ENCODE measurements around the gene DHX34. TPM values are rescaled to one million over a fixed set of nuclear protein-coding genes. Genes with fewer than 3 reads are reported as not detected.
"Not testable (repeated sequence)": the region's sequence is repeated elsewhere in the genome, so short reads cannot be mapped to it uniquely, and the experiment has no call there.

Gene DHX34
- total and polyA plus RNA-seq, 2 experiments from 2014 or later = 10.7 to 17.6 TPM

GRCh38 chr19:47331490-47331889 is 17.6 kb upstream of the DHX34 start:
- Histone ChIP-seq H3K4me3 (no peak overlapping the region), H3K79me2 (no peaks in the 10 kb centered on the region), H3K9me3 (ENCODE audit: low read depth) (no peaks in the 10 kb centered on the region), H3K36me3 (replicated peaks; ENCODE audit: insufficient read depth, low read depth) (no peaks in the 10 kb centered on the region), H3K9me2 (replicated peaks; ENCODE audit: insufficient read depth) (no peaks in the 10 kb centered on the region), H3K4me2 (no peak overlapping the region), H3K27ac (no peak overlapping the region), H4K20me1 (ENCODE audit: insufficient read depth, poor library complexity, severe bottlenecking) (no peaks in the 10 kb centered on the region), H2AFZ (no peak overlapping the region), H3K27me3 (no peaks in the 10 kb centered on the region), H3K4me1 (ENCODE audit: insufficient read depth) (no peaks in the 10 kb centered on the region)
- no peak for TF ChIP-seq CTCF (IDR thresholded peaks at IDR 0.05; ENCODE audit: poor library complexity)
- TF ChIP-seq EZH2phosphoT487 (IDR thresholded peaks at IDR 0.05; ENCODE audit: low read depth, severe bottlenecking, unreplicated experiment) = no peak
- TF ChIP-seq EZH2 (IDR thresholded peaks at IDR 0.05; ENCODE audit: borderline replicate concordance) = no peak
- DNase-seq (ENCODE audit: low spot score) = no peak
- WGBS (ENCODE audit: low lambda C conversion rate, missing lambda C conversion rate) = 93% methylated on average over 6 of the region's 6 CpGs

- no peak for TF ChIP-seq CTCF (IDR thresholded peaks at IDR 0.05; ENCODE audit: poor library complexity)
- TF ChIP-seq EZH2 (IDR thresholded peaks at IDR 0.05; ENCODE audit: borderline replicate concordance) = no peak
- no peak for TF ChIP-seq EZH2phosphoT487 (IDR thresholded peaks at IDR 0.05; ENCODE audit: low read depth, severe bottlenecking, unreplicated experiment)
- Histone ChIP-seq H3K4me3 (no peak within 1 kb of the TSS), H3K4me1 (ENCODE audit: insufficient read depth) (no peaks in the 10 kb centered on the region), H3K79me2 (no peaks in the 10 kb centered on the region), H3K4me2 (no peak within 1 kb of the TSS), H3K9me3 (ENCODE audit: low read depth) (no peaks in the 10 kb centered on the region), H3K9me2 (replicated peaks; ENCODE audit: insufficient read depth) (no peaks in the 10 kb centered on the region), H3K27ac (no peak within 1 kb of the TSS), H3K27me3 (no peaks in the 10 kb centered on the region), H2AFZ (no peak within 1 kb of the TSS), H3K36me3 (replicated peaks; ENCODE audit: insufficient read depth, low read depth) (no peaks in the 10 kb centered on the region), H4K20me1 (ENCODE audit: insufficient read depth, poor library complexity, severe bottlenecking) (no peaks in the 10 kb centered on the region)
- WGBS (ENCODE audit: low lambda C conversion rate, missing lambda C conversion rate) = 78% methylated on average over 18 of the region's 18 CpGs
- no peak for DNase-seq (ENCODE audit: low spot score)
These were observed 17.1 kb upstream of the DHX34 start, which contains the start of gene C5AR2 for GRCh38 chr19:47331931-47332547. Gene C5AR2 (plus strand): TSS chr19:47332175. CDS start chr19:47340800, 8,625 bp downstream.

GRCh38 chr19:47336765-47337718 is 12.1 kb upstream of the DHX34 start:
- DNase-seq (ENCODE audit: low spot score); H4K20me1 ChIP-seq (ENCODE audit: insufficient read depth, poor library complexity, severe bottlenecking): not testable (repeated sequence)

More at GRCh38 chr19:47336765-47337718, 12.1 kb upstream of the DHX34 start:
- H3K27me3 ChIP-seq; H3K4me1 ChIP-seq (ENCODE audit: insufficient read depth); H3K4me2 ChIP-seq; H3K27ac ChIP-seq; H3K36me3 ChIP-seq (replicated peaks; ENCODE audit: insufficient read depth, low read depth); H3K4me3 ChIP-seq; H3K9me2 ChIP-seq (replicated peaks; ENCODE audit: insufficient read depth); H2AFZ ChIP-seq; H3K79me2 ChIP-seq; H3K9me3 ChIP-seq (ENCODE audit: low read depth): not testable (repeated sequence)
- 88% methylated on average over 18 of the region's 18 CpGs for WGBS (ENCODE audit: low lambda C conversion rate, missing lambda C conversion rate)

Data from hepatocyte (in vitro differentiated cells).